OCI-M2 (cell line): ENCODE measurements around the gene PRKCQ.
"Not testable (repeated sequence)": the region's sequence is repeated elsewhere in the genome, so short reads cannot be mapped to it uniquely, and the experiment has no call there.

ENCODE experiments used
- DNase-seq: peaks from one replicate; lab custom pipeline; 2025; ENCODE audit not compliant: unreplicated experiment; lab: John Stamatoyannopoulos, UW

The PRKCQ gene

DNA sequence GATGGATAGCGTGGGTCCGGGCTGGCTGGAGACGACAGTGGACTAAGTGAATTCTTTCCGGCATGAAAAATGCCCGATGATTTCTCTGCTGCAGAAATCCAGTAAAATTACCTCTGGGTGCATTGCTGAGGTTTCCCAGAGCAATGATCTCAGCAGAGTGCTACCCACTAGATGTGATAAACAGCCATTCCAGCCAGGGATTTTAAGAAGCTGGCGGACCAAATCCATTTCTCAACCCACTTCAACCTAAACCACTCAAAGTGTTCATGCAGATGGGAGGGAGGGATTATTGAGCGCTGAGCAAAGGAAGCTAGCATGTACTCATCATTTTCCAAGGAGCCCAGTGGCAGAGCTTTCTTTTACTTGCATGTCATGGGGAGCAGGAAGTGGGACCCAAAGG lies 116.7 kb downstream of the PRKCQ start:
- no peak for DNase-seq

DNA sequence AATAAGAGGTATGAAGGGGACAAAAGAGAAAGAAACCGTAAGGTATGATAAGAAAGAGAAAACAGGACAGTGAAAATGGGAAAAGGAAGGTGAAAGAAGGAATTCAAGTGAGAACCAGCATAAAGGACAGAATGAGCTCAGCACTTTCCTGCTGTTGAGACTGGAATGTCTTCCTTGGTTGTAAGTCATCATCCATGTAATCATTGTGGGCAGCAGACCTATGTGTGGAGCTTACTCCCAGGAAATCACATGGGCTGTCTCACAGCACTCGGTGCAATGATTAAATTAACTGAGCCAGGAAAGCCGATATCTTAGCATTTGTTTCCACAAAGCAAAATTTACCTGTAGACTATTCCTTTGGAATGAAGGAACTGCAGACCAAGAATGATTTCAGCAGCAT lies 118.1 kb downstream of the PRKCQ start:
- DNase-seq, result no peak

DNA sequence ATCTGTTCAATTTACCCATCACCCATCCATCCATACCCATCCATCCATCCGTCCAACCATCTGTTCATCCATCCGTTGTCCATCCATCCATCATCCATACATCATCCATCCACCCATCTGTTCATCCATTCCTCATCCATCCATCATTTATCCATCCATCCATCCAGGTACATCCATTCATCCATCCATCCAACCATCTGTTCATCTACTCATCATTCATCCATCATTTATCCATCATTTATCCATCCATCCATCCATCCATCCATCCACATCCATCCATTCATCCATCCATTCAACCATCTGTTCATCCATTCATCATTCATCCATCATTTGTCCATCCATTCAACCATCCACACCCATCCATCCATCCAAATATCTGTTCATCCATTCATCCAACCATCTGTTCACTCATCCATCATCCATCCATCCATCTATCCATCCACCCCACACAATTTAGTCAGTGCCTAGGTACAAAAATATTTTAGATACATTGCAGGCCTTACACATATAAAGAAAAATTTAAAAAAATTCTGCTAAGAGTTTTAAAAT lies 119.1 kb downstream of the PRKCQ start:
- DNase-seq, result no peak

DNA sequence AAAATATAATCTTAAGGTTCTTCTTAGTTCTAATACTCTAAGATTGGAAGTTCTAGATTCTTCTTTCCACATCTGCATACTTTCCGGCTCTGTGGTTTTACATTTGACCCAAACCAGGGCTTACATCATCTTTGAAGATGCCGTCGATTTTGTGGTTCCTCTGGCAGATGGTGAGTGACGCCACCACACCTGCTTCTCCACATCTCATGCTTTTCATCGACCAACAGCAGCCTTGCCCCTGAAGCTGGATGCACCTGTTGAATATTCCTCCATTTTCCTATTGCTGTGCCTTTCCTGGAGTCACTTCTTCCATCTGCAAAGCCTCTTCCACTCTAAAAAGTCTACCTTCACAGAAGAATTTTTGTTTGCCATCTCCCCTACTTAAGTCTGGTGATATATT lies 121.3 kb downstream of the PRKCQ start:
- no peak for DNase-seq

DNA sequence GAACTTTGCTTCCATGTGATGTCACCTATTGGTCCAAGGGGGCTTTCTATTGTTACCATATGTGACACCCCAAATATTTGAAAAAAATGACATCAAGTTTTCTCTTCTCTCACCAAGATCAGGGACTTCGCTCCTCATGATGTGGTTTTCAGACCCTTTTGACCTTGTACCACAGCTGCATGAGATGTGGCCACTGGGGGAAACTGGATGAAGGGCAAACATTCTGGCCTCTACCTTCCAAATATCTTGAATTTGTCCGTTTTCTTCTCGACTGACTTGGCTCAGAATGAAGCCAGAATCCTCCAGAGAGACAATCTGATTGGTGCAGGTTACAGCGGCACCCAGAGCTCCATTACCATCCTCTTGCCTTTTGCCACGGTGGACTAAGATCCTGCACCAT lies 122.7 kb downstream of the PRKCQ start:
- no peak for DNase-seq

DNA sequence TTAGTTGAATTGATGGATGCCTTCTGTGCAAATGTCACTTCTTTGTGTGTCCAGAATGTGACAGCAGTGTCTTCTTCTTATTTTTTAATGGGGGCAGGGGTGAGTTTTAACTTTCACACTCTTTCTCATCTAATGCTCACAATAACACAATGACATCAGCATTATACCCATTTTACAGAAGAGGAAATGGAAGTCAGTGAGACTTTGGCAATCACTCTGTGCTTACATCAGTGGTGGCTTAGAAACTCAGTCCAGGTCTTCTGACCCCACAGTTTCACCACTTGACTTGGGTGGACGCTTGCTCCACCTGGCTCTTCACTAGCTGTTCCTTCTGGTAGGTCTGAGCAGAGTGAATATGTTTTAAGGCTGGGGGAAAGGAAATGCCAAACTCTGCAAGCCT lies 124.0 kb downstream of the PRKCQ start:
- no peak for DNase-seq

DNA sequence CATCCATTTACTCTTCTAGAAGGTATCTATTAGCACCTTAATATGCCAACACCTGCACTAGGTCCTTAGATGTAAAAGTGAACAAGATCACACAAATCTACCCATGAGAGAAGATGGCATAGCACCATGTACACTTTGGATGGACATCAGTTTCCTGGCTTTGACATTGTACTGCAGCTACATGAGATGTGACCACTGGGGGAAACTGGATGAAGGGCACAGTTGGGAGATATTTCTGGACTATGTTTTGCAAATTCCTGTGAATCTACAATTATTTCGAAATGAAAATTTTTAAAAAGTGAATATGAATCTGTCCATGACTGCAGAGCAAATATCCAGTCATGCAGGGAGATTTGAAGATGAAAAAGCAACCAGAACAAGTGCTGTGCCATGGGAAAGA lies 124.5 kb downstream of the PRKCQ start:
- DNase-seq, result no peak

DNA sequence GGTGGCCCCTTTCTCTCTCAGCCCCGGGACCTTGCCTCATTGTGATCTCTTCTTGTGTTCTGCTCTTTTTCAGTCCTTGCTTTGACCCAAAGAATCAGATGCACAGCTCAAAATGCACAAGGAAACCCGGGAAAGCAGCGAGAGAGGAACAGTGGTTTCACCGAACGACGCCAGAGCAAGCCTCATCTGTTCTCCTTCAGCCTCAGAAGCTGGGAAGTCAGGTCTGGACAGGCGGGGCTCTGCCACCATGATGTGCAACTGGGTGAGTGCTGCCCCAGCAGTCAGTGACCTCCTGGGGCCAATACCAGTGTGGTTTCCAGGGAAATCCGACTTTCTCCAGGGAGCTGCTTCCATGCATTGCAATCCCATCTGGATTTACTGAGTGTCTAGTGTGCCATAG lies 133.4 kb downstream of the PRKCQ start:
- DNase-seq, result no peak

DNA sequence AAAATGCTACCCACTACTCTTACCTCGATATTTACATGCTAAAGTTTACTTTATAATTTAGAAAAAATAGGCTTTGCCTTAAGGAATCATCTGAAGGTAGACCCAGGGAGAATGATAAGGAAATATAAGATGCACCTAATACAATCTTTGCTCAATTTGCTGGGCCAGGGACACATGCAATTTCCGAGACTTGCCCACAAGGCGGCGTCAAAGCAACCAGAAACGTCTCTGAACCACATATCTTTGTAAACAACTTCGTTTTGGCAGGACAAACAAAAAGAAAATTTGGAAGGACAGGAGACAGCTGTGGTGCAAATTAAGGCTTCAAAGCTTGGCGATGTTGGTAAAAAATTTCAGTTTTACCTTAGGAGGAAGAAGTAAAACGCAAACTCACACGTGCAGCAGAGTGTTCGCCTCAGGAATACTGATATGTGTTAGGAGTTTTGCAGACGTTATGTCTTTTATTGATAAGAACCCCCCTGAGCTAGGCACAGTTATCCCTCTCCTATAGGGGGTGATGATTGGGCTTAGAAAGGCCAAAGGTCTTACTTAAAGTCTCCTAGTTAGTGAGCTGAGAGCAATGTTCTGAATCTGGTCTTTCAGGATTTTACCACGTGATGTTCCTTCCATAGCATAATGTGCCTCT lies 134.3 kb downstream of the PRKCQ start:
- no peak for DNase-seq

DNA sequence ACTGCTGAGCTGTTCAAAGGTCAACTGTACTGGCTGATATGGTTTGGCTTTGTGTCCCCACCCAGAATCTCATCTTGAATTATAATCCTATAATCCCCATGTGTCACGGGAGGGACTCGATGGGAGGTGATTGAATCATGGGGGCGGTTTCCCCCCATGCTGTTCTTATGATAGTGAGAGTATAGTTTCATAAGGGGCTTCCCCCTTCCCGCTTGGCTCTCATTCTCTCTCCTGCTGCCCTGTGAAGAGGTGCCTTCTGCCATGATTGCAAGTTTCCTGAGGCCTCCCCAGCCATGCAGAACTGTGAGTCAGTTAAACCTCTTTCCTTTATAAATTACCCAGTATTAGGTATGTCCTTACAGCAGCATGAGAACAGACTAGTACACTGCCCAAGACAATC lies 140.2 kb downstream of the PRKCQ start:
- DNase-seq, result not testable (repeated sequence)

DNA sequence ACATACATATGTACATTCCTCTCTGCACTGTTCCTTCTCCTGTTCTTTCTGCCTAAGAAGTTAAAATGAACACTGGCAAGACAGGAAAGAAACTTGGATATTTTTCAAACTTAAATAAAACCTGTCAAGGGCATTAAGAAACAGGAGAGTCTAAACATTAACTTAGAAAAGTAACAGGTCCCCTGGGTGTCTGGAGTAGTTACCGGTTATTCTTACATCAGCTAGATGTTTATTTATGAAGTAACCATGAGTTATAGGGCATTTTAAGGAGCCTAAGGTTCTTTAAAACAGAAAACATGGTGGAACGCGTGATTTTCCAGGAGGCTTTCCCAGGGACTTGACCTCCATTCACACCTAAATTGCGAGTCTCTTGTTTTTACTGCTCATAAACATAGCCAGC lies 148.2 kb downstream of the PRKCQ start:
- DNase-seq, result no peak

DNA sequence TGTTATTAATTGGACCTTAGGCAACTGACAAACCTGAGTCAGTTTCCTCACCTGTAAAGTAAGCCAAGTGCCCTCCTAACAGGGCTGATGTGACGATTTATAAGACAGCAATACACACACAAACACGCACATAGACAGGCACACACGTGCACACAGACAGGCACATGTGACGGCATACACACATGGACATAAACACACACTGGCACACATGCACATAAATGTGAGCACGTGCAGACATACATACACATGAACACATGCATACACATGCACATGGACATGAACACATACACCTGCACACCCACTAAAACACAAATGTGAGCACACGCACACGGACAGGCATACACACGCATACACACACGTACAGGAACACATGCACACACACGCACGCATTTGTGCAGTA lies 148.9 kb downstream of the PRKCQ start:
- DNase-seq, result no peak

DNA sequence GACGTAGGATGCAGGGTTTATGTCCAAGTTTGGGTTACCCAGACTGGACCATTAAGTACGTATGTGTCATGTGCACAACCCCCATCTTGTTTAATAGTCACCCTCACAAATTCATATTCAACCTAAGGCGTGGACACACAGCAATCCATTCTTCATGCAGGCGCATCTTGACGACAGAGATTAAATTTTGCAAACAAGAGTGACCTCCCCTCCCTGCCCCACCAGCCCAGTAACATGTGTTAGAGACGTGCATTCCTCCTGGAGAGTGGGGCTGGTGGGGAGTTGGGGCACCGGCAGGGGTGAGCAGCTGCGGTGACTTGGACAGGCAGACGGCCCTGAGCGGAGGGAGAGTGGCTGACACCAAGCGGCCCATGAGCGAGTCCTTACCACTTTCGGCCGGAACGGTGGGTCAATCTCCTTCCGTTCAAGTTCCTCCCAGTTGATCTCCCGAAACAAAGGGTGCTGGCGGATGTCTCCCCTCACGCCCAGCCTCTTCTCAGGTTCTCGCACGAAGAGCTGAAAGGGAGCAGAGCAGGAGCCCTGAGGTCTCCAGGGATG lies 149.6 kb downstream of the PRKCQ start:
- no peak for DNase-seq

DNA sequence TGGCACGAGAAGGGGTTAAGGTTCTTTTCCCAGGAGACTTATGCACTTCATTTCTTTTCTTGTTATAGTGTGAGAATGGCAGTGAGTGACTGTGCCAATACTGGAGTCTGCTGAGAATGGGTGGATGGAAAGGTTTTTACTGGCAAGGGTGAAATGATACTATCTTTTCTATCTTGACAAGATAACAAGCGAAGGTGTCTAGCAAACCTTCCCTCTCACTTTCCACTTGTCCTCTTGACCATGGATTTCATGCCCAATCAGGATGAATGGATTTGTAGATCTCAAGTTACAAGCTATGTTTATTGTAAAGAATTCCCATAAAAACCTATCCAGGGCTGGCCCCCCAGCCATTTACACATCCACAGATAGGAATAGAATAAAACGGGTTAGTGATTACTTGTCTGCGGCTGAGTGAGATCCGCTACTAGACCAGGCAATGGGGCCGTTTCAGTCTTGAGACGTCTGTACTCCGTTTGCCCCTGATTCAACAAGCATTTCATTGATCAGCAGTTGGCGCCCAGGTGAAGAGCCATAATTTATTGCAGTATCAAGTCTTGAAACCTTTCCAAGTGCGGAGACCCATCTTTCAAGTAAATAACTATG lies 152.6 kb downstream of the PRKCQ start:
- no peak for DNase-seq

DNA sequence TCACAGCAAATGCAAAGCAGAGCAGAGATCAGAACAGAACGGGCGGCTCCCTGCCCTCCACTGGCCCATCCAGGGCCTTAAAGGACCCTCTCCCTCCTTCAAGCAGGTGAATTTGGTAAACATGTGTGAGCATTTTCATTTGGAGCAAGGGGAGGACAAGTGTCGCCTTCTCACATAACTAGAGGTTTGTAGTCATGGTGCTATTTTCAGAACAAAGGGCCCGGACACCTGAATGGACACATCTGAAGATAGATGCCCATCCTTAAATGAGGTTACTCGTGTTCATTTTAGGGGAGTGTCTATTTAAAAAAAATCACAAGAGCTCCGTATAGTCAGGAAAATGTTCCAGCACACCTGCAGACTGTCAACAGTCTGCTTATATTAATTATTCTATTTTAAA lies 153.8 kb downstream of the PRKCQ start:
- no peak for DNase-seq

DNA sequence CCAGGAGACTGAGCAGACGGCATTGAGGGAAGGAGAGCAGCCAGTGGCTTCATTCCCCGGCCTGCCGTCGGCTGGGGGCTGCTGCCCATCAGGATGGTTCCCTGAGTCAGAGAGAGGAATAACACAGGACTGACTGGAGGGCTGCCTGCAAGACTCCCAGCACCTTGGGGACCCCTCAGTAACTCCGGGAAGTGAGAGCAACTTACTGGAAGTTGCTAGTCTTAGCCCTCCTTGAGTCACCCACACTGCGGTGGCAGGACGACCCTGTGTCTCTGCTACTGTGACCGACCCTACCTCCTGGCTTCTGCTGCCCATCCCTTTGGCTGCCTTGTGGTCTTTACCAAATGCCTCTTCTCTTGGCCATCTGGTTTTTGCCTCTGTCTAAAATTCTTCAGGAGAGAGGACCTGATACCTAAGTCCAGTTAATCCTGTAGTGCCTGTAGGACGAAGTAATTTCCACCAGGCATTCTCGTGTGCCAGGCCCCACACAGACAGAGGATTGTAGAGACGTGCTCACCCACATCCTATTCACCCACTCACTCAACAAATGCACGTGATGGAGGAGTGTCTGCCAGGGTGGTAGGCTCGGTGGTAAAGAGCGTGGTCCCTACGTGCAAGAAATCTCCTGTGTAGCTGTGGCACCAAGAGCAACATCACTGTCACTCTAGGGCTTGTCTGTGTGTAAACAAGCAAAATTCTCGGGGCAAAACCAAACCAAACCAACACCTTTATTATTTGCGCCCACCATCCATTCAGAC lies 156.5 kb downstream of the PRKCQ start:
- DNase-seq, result no peak

DNA sequence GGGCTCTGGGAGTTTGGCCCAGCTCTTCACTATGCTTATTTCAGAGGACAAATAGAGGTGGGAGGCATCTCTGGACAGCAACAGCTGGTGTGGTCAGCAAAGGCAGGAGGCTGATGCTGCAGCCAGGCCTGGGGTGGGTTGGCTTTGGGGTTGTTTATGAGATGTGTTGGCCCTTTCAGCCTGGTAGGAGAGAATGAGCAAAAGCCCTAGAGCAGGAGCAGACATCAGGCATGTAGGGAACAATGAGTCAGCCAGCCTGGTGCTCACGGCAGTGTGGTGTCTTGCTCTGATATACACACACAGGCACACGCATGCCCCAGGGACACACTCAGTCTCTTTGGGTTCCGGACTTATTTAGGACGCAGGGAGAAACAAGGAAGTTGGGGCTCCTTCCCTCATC lies 157.1 kb downstream of the PRKCQ start:
- no peak for DNase-seq

DNA sequence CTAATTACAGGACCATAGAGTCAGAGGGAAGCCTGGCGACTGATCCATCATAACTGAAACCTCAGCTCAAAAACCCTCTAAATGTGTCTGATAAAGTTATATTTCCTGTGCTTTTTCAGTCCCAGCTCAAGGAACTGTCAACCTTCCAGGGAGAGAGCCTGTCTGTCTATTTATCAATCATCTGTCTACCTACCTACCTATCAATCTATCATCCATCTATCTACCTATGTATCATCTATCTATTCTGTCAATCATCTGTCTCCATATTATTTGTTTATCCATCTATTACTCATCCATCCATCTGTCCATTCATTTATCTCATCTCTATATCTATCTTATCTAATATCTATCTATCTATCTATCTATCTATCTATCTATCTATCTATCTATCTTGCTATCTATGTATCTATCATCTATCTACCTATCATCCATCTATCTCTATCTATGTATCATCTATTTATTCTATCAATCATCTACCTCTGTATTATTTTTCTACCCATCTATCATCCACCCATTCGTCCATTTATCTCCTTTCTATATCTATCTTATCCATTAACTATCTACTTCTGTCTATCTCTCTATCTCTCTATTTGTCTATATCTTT lies 161.4 kb downstream of the PRKCQ start:
- DNase-seq, result no peak

DNA sequence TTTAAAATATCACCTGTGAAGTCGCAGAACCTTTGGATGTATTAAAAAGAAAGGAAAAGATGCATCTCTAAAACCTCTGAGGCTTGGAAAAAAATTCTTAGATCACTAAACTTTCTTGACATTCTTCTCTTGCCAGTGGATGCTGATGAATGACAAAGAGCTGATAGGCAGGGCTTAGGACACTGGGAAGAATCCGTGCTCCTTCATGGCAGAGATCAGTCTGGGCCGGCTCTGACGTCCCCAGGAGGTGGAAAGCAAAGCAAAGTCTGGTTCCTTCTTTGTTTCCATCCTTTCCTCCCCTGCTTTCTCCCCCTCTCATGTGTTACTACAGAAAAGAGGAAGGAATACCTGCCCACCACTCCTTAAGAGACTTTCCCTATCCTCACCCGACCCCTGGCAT lies 161.9 kb downstream of the PRKCQ start:
- no peak for DNase-seq

DNA sequence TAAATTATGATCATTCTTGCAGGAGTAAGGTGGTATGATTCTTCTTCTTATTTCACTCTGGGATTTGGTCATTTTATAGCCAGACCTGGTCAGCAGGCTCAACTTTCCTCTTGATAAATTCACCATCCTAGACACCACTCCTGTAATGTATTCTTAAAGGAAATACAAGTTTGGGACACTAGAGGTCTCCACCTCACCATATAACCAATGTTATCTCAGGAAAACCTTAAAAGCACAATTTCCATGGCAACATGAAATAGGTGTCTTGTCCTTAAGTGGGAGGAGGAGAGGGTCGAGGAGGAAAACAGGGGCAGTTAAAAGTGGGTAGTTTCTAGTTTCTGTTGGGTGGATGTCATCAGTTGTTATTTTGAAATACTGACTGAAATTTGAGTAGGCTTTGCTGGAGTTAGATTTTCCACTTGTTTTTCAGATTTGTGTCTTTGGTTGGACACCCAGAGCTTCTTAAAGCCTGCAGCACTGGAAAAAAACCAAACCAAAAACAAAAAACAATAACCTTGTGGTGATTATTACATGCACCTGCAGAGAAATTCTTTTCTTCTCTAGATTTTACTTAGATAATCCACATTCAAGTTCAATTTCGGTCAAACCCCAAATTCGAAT lies 163.1 kb downstream of the PRKCQ start:
- no peak for DNase-seq

DNA sequence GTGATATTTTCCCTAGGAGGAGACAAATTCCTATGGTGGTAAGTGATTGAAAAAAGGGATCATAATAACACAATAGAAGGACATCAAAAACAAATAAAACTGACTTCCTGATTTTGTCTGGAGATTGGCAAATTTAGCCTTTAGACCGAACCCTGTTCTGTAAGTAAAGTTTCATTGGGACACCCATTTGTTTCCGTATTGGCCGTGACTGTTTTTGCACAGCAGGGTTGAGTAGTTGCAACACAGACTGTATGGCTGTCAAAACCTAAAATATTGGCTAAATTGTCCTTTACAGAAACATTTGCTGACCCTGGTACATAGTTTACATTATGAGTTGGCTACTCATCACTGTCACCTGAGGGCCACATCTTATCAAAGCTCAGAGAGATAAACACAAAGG lies 168.6 kb downstream of the PRKCQ start:
- no peak for DNase-seq
